Neural crest cell (in vitro differentiated cells): ENCODE data around the gene CRAT. TPM values are rescaled to one million over a fixed set of nuclear protein-coding genes. Genes with fewer than 3 reads are reported as not detected.

Experiments
- DNase-seq: peaks from one replicate; pipeline ENCODE4 v3.0.0; 2021; ENCODE audit warnings: low read depth, mixed read lengths, low spot score
- H3K27ac Mint-ChIP-seq: one replicate; pipeline ENCODE4 v1.8.0; 2021; ENCODE audit warnings: mild to moderate bottlenecking, mixed read lengths; ENCODE audit not compliant: unreplicated experiment
- H3K27me3 Mint-ChIP-seq: 2 replicates; pipeline ENCODE4 v1.8.0; 2021; ENCODE audit warnings: low read depth, mild to moderate bottlenecking, mixed read lengths
- H3K36me3 Mint-ChIP-seq: 2 replicates; pipeline ENCODE4 v1.8.0; 2021; ENCODE audit warnings: low read depth, mild to moderate bottlenecking, mixed read lengths
- H3K4me1 Mint-ChIP-seq: 2 replicates; pipeline ENCODE4 v1.8.0; 2021; ENCODE audit warnings: mixed read lengths
- H3K4me3 Mint-ChIP-seq: one replicate; pipeline ENCODE4 v1.8.0; 2021; ENCODE audit warnings: mild to moderate bottlenecking, mixed read lengths
- H3K9me3 Mint-ChIP-seq: 2 replicates; pipeline ENCODE4 v1.8.0; 2021; ENCODE audit warnings: mixed read lengths
- total RNA-seq: library from RNA; stranded (reverse); gene quantifications from 2 replicates; pipeline ENCODE4 v1.2.1, GENCODE V29; 2021
- TF ChIP-seq, protein P1 (sequence below): fragments of 200-600 bp; sonication (generic); conservative IDR thresholded peaks from 2 replicates; pipeline ENCODE4 v1.5.0; 2021; ENCODE audit warnings: antibody characterized with exemption, mild to moderate bottlenecking

The CRAT gene
- total RNA-seq, 1 donor from 2014 or later = 24.9 TPM

DNA sequence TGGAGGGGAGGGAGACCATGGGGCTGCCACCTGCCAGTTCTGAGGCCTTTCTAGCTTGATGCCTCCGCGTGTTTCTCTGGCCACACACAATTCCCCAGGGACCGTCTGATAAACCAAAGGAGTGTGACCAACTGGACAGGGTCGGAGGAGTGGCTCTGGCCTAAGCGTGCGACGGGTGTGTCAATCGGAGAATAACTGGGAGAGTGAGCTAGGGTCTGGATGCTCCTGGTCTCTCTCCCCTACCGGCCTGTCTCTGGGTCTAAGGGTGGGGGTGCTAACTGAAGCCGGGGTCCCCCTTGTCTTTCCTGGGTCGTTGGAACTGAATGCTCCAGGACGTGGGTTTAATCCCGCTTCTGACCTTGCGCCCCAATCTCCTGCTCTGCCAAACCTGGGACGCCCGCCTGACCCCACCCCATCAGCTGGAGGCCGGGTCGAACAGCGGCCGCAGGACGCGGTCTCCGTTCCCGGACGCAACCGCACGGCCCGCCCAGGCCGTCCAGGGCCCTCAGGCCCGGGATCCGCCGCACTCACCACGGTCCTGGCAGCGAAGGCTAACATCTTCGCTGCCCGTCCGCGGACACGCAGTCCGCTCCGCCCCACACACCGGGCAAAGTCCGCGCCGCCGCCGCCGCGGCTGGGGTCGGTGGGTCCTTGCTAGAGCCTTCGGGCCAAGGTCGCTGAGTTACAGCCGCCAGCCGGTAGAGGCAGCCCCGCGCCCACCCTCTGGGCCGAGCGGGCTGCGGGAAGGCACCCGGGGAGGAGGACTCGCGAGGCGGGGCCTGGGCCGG, 447 bp downstream of the CRAT start:
- Mint-ChIP-seq H3K9me3 (no peaks in the 10 kb centered on the region), H3K27me3 (no peaks in the 10 kb centered on the region), H3K27ac (no peak overlapping the region), H3K4me1 (peaks cover 21% of the 10 kb centered on the region), H3K36me3 (no peaks in the 10 kb centered on the region), H3K4me3 (peak overlapping the region; percentile 87)
- no peak for DNase-seq
- TF ChIP-seq, protein P1, sequence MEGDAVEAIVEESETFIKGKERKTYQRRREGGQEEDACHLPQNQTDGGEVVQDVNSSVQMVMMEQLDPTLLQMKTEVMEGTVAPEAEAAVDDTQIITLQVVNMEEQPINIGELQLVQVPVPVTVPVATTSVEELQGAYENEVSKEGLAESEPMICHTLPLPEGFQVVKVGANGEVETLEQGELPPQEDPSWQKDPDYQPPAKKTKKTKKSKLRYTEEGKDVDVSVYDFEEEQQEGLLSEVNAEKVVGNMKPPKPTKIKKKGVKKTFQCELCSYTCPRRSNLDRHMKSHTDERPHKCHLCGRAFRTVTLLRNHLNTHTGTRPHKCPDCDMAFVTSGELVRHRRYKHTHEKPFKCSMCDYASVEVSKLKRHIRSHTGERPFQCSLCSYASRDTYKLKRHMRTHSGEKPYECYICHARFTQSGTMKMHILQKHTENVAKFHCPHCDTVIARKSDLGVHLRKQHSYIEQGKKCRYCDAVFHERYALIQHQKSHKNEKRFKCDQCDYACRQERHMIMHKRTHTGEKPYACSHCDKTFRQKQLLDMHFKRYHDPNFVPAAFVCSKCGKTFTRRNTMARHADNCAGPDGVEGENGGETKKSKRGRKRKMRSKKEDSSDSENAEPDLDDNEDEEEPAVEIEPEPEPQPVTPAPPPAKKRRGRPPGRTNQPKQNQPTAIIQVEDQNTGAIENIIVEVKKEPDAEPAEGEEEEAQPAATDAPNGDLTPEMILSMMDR = no peak

DNA sequence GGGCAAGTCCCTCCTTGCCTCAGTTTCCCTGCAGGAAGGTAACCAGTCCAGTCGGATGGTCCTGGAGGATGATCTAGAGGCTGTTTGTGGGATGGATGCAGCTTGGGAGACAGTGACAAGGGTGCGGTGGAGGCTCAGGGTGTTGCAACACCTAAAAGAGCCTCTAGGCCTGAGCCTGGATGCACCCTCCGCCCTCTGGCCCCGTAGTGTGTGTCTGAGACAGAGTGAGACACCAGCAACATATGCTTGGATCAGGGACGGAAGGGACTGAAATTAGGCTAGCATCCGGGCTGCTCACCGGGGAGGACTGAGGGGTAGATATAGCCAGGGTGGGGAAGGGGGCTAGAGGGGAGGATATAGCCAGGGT, 1.1 kb downstream of the CRAT start:
- no peaks in the 10 kb centered on the region for H3K36me3 Mint-ChIP-seq
- DNase-seq = no peak
- H3K4me1 Mint-ChIP-seq = peaks cover 16% of the 10 kb centered on the region
- peak overlapping the region; percentile 87 for H3K4me3 Mint-ChIP-seq
- no peak overlapping the region for H3K27ac Mint-ChIP-seq
- TF ChIP-seq, protein P1 = no peak
- H3K27me3 Mint-ChIP-seq = no peaks in the 10 kb centered on the region
- H3K9me3 Mint-ChIP-seq = no peaks in the 10 kb centered on the region

DNA sequence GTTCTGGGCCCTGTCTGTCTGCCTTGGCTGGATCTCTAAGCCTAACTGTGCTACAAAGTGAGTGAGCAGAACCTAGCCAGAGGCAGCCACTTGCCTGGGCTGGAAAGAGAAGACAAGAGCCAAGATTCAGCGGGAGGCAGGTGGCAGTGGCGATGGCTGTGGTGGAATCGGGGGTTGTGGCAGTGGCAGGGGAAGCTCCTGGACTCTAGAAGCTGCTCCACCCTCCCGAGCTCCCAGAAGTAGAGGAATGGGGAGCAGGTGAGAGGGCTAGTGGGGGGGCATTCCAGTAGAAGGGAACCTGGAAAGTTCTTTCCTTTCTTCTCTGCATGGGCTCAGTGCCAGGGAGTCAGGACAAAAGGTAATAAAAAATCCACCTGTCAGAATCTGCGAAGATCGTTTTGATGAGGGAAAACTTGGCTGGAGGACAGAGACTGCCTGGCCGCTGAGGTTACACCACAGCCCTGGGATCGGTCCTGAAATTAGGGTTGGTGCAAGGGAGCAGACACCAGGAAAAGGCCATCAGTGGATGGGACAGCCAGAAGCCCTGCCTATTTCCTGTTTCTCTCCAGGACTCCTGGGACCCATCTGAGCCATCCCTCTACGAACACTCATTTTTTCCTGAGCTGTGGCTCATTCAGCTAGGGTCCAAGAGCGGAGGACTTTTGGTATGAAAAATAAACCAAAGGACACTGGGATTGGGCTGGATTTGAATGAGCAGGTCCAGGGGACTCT, 1.6 kb downstream of the CRAT start:
- Mint-ChIP-seq H3K27me3 (no peaks in the 10 kb centered on the region), H3K9me3 (no peaks in the 10 kb centered on the region), H3K4me3 (peak overlapping the region; percentile 87), H3K27ac (no peak overlapping the region), H3K4me1 (peaks cover 16% of the 10 kb centered on the region), H3K36me3 (no peaks in the 10 kb centered on the region)
- DNase-seq = no peak
- TF ChIP-seq, protein P1 = no peak

DNA sequence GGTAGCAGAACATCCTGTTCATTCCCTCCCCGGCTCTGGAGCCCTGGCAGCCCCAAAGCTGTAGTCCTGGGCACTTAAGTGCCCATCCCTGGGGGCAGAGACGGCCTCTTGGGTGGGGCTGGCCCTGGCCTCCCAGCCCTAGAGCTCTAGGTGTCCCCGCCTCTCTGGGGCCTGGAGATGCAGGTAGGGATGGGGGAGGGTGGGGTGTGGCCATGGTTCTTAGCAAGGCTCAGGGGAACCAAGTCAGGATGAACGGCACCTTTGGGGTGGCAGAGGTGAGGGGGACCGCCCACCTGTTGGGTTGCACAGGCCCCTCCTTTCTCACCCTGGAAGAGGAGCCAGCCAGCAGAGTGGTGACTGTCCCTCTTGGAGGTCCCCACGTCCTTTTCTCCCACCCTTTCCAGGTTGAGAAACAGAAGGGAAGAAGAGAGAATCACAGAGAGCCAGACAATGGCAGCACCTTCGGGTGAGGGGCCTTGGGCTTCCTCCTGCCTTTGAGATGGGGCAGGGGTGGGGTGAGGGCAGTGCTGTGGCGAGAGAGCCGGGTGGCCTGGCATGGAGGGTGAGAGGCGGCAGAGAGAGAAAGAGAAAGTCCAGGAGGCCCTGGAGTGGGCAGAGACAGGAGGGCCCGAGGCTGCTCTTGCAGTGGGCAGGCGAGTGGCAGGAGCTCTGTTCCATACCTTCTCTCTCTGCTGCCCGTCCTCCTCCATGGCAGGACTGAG, 2.3 kb downstream of the CRAT start:
- Mint-ChIP-seq H3K36me3 (no peaks in the 10 kb centered on the region), H3K27ac (no peak overlapping the region), H3K9me3 (no peaks in the 10 kb centered on the region), H3K27me3 (no peaks in the 10 kb centered on the region), H3K4me1 (peaks cover 16% of the 10 kb centered on the region), H3K4me3 (peak overlapping the region; percentile 87)
- TF ChIP-seq, protein P1 = no peak
- DNase-seq = no peak

DNA sequence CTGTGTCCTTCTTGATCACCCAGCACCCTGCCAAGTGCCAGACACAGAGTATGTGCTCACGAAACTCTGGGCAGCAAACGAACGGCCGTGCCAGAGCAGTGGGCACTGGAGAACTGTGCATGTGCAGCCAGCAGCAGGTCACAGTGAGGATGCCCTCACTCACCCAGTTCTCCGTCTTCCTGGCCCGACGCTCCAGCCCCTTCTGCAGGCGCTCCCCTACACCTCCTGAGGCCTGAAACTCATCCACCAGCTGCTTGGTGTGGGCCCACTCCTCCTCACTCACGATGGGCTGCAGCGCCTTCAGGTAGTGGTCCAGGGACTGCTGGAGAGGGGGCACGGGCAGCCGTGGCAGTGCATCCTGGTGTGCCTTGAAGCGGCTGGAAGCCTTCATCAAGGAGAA, 2.9 kb downstream of the CRAT start:
- TF ChIP-seq, protein P1 = no peak
- peaks cover 16% of the 10 kb centered on the region for H3K4me1 Mint-ChIP-seq
- H3K27ac Mint-ChIP-seq = no peak overlapping the region
- H3K4me3 Mint-ChIP-seq = no peak overlapping the region
- H3K36me3 Mint-ChIP-seq = no peaks in the 10 kb centered on the region
- no peaks in the 10 kb centered on the region for H3K9me3 Mint-ChIP-seq
- DNase-seq = no peak
- no peaks in the 10 kb centered on the region for H3K27me3 Mint-ChIP-seq
